ENCODE results near the gene RNF166.

RNF166 gene

GRCh38 chr16:88706229-88706964 is at the start of gene RNF166, which contains the start of gene CTU2:
Gene RNF166, minus strand, starts transcription at chr16:88706408. Its CDS starts 83 bp downstream, at chr16:88706325.
Gene CTU2, plus strand, starts transcription at chr16:88706503. Its CDS starts 28 bp downstream, at chr16:88706531.
- DNase-seq = peak; percentile 87

DNA sequence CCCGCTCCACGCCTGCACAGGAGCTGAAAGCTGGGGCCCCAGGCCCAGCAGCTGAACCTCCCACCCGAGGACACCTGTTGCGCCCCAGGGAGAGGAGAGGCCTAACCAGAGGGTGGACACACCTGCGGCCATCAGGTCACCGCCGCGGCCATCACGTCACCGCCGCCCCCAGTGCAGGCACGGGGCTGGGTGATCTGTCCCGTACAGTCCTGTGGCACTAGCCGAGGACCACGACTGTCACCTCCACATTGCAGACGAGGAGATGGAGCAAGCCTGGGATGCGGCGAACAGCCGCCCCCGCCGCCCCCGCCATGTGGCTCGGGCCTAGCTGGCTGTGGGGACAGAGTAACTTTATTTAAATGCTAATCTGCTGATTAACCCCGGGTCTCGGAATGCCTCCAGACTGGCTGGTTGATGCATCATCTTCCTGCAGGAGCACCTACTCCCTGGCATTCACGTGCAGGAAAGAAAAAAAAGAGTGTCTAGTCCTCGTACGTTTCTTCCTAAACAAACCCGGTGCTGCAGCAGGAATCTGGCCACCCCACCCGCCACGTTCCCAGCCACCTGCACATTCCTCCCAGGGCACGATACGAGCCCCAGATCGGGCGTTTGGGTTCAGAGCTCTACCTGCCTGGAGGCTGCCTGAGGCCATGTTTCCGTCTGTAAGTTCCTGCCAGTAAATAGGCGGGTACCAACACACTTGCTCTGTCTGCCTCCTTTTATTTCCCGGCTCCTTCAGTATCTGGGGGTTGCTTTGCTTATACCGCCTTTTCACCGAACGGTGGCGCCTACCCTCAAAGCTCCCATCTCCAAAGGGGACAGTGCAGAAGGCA is 48.9 kb upstream of the RNF166 start:
- DNase-seq = peak; percentile 60

- no peak for DNase-seq
Observed at GRCh38 chr16:88754109-88754911, 48.1 kb upstream of the RNF166 start.

DNA sequence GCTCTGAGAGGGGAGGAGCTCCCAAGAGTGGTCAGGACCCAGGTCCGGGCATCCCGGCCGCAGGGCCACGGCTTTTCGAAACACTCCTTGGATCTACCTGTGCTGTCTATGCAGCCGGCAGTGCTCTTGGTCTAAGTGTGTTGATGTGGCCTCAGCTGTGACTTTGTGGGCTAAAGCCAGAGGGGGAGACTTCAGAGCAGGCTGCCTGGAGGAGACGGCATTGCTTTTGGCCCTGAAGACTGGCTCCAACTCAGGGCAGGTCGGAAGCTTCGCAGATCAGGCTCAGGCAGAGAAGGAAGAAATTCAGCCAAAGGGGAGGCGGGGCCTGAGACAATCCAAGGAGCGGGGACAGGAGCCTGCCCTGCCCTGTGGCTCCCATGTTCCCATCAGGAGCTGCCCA is 47.4 kb upstream of the RNF166 start:
- DNase-seq = no peak

DNA sequence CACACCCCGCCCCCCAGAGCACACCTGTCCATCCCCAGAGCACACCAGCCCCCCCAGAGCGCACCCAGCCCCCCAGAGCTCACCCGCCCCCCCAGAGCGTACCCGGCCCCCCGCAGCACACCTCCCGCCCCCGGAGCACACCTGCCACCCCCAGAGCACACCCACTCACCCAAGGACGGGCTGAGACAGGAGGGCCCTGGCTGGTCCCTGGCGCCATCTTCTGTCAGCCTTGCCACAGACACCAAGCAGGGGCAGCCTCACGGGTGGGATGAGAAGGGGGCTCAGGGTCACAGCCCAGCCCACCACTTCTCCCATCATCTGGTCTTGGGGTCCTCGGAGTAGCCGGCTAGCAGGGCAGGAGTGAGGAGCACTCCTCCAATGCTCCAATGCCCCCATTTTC is 47.0 kb upstream of the RNF166 start:
- DNase-seq = no peak

- no peak for DNase-seq
Observed at GRCh38 chr16:88752386-88753002, 46.3 kb upstream of the RNF166 start.

DNA sequence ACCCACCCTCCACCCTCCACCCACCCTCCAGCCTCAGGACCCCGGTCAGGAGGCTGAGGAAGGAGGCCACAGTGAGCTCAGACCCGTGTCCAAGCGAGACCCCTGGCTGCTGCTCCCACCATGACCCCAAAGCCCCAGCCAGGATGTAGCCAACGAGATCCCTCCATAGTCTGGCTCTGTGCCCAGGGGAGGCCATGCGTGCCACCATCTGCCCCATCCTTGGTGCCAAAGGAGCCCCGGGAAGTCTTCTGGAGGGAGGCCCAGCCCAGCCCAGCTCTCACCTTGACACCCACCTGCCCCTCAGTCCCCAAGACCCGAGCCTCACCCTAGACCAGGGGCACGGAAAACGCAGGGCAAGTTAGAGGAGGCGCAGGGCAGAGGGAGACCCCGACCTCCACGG is 44.6 kb upstream of the RNF166 start:
- DNase-seq = no peak

DNA sequence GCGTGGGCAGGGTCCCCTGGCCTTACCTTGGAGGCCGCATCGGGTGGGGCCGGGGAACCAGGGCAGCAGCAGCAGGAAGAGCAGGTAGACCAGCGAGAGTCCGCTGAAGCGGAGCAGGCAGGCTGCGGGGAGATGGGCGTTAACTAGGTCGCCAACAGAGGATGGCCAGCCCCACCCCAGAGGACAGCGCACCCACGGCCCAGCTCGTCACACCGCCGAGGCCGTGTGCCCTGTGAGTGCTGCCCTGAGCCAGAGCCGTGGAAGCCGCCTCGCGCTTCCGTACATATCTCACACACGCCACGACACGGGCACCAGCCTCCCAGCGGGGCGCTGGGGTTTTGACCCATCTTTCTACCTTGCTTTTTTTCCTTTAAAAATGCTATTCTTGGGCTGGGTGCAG is 43.1 kb upstream of the RNF166 start:
- DNase-seq = no peak

DNA sequence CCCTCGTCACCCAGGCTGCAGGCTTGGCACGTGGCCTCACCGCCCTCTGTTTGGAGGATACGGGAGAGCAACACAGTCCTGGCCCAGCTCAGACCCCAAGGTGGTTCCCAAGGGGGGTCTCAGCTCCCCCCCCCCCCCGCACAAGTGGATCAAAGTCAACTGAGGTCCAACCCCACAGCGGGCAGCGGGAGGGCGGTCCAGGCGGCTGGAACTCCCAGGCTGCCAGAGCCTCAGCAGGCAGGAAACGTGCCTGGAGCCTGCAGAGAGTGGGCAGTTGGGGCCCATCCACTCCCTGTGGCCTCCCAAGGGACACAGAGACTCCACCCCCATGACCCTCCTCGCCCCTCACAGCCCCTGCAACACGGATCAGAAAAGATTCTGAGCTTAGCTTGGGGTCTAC is 42.2 kb upstream of the RNF166 start:
- no peak for DNase-seq

- no peak for DNase-seq
Observed at GRCh38 chr16:88747588-88748301, 41.5 kb upstream of the RNF166 start.

- DNase-seq = no peak
Observed at GRCh38 chr16:88746506-88746905, 40.3 kb upstream of the RNF166 start.

- no peak for DNase-seq
Observed at GRCh38 chr16:88744577-88745521, 38.6 kb upstream of the RNF166 start.

DNA sequence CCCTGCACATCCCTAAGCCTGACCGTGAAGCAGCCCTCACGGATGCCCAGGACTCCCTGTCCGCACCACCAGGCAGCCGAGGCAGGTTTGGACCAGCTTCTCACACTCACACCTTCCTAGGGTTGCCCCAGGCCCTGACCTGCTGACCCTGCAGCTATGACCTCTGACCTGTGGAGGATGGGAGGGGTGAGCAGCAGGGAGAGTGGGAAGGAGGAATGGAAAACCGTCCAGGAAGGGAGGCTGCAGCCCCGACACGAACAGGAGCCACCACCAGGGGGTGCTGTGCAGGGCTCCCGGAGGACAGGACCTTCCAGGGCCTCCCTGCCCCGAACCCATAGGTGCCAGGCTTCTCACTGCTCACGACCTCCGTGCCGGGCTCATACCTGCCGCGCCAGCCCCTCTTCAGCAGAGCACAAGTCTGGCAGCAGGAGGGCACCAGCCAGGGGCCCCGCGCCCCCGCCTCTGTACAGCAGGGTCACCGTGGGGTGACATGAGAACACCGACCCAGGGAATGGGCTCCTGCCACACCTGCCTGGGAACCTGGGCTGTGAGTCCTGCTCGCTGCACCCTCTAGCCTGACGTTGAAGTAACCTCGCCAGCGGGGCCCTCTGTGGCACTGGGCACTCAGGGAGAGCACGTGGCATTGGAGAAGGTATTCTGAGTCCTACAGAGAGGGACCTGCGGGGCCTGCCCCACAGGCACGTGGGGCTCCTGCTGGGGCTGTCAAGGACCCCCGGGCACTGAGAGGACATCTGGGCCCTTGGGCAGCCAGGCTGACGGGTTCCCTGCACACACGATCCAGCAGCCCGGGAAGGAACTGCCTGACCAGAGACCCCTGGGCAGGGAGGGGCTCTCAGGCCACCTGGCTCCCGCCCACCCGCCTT is 37.7 kb upstream of the RNF166 start:
- DNase-seq = peak; percentile 78

DNA sequence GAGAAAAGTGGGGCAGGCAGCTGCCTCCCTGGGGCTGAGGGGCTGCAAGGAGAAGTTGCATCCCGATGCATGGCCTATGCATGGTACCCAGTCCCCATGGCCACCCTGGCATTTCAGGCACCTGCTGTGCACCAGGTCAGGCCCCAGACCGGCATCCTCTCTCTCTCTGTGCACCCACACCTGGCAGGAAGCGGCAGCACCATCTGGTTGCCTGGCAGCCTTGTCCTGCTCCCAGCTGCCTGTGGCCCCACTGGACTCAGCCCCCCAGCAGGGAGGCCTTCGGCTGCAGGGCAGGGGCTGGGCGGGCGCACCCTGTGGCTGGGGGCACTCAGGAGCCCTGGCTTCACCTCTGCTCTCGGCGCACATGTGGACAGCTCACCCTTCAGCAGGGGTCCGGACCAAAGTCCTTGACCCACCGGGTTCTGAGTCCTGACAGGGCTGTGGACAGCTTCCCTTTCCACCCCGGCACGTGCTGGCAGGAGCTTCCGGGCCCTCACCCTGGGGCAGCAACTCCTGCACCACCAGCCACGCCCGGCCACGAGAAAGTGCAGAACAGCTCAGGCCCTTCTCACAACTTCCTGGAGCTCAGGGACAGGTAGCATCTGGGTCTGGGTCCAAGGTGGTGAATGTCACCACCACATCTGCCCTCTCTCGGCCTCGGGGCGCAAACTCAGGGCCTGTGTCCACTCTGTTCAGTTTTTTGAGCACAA is 36.8 kb upstream of the RNF166 start:
- no peak for DNase-seq

DNA sequence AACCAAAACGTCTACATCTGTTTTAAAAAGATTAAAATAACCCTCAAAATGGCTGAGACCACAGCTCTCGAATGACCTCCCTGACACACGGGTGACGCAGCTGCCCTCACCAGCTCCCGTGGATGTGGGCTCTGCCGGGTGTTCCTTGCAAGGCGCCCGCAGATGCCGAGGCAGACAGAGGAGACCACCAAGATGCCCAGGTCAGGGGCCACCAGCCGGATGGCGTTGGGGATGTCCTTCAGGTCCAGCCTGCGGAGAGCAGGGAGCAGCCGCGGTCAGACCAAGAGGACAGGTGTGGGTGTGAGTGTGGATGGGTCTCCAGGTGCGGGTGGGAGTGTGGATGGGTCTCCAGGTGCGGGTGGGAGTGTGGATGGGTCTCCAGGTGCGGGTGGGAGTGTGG is 35.2 kb upstream of the RNF166 start:
- no peak for DNase-seq

GRCh38 chr16:88740727-88741055 is 34.5 kb upstream of the RNF166 start:
- DNase-seq = no peak

- DNase-seq = no peak
Observed at GRCh38 chr16:88739977-88740726, 33.9 kb upstream of the RNF166 start.

GRCh38 chr16:88739139-88739976 is 33.1 kb upstream of the RNF166 start:
- no peak for DNase-seq
